OCI-LY3 (cell line): ENCODE data around the gene ZNF431.

Experiments used
- H2AFZ ChIP-seq: fragments of 200-600, 300-600 bp; shearing (Covaris generic); 2 replicates; pipeline ENCODE4 v1.6.0; 2014; ENCODE audit warnings: antibody characterized with exemption, low read depth, low read length
- H3K27ac ChIP-seq: fragments of 200-600, 300-600 bp; sonication (generic); 2 replicates; pipeline ENCODE4 v1.5.1; 2014; ENCODE audit warnings: mild to moderate bottlenecking, low read length, moderate library complexity, mixed read lengths
- H3K27me3 ChIP-seq: fragments of 200-600, 300-600 bp; sonication (generic); 2 replicates; pipeline ENCODE4 v1.6.1; 2014; ENCODE audit warnings: low read depth, low read length, mixed read lengths
- H3K36me3 ChIP-seq: fragments of 200-600, 300-600 bp; sonication (generic); replicated peaks from 2 replicates; pipeline ENCODE3; 2014; ENCODE audit warnings: low read depth, low read length, mixed read lengths
- H3K4me1 ChIP-seq: fragments of 300-600, 200-600 bp; sonication (generic); 2 replicates; pipeline ENCODE4 v1.6.1; 2014; ENCODE audit warnings: low read length, mixed read lengths
- H3K4me2 ChIP-seq: fragments of 200-600, 300-600 bp; sonication (generic); 2 replicates; pipeline ENCODE4 v1.6.1; 2014; ENCODE audit warnings: low read length, mixed read lengths
- H3K4me3 ChIP-seq: fragments of 300-600, 200-600 bp; sonication (generic); 2 replicates; pipeline ENCODE4 v1.5.1; 2014; ENCODE audit warnings: antibody characterized with exemption, mild to moderate bottlenecking, low read length, moderate library complexity
- H3K79me2 ChIP-seq: fragments of 300-600, 200-600 bp; shearing (Covaris generic); 2 replicates; pipeline ENCODE4 v1.6.1; 2014; ENCODE audit warnings: mild to moderate bottlenecking, low read length, mixed read lengths
- H3K9ac ChIP-seq: fragments of 300-600, 200-600 bp; shearing (Covaris generic); 2 replicates; pipeline ENCODE4 v1.6.0; 2014; ENCODE audit warnings: mild to moderate bottlenecking, low read length, moderate library complexity
- H3K9me3 ChIP-seq: fragments of 200-600, 300-600 bp; shearing (Covaris generic); 2 replicates; pipeline ENCODE4 v1.6.1; 2014; ENCODE audit warnings: low read length, mixed read lengths; ENCODE audit not compliant: insufficient read depth
- H4K20me1 ChIP-seq: fragments of 200-600, 300-600 bp; sonication (generic); 2 replicates; pipeline ENCODE4 v1.6.1; 2016; ENCODE audit warnings: low read length, mixed read lengths; ENCODE audit not compliant: insufficient read depth
- EZH2phosphoT487 ChIP-seq: fragments of 200-600 bp; shearing (Covaris generic); IDR thresholded peaks from 2 replicates; pipeline ENCODE4 v1.6.1; 2018; ENCODE audit warnings: antibody characterized with exemption, mixed run types, low read depth
- TF ChIP-seq, protein P1 (sequence below): fragments of 200-600, 300-600 bp; sonication (generic); IDR thresholded peaks from 2 replicates; pipeline ENCODE4 v1.5.1; 2014; ENCODE audit warnings: antibody characterized with exemption, low read length, low read depth

ZNF431 gene

GRCh38 chr19:21158523-21159135 is 16.8 kb downstream of the ZNF431 start:
- H3K4me3 ChIP-seq, result no peak overlapping the region
- H3K9me3 ChIP-seq, result no peaks in the 10 kb centered on the region
- H2AFZ ChIP-seq, result no peak overlapping the region
- H3K9ac ChIP-seq, result no peak overlapping the region
- no peaks in the 10 kb centered on the region; the same call in 1 of the 2 replicates for H4K20me1 ChIP-seq
- H3K79me2 ChIP-seq, result peaks cover 87% of the 10 kb centered on the region
- H3K27ac ChIP-seq, result no peak overlapping the region
- H3K27me3 ChIP-seq, result no peaks in the 10 kb centered on the region
- H3K36me3 ChIP-seq, result peaks cover 57% of the 10 kb centered on the region
- H3K4me2 ChIP-seq, result no peak overlapping the region
- no peaks in the 10 kb centered on the region for H3K4me1 ChIP-seq
- TF ChIP-seq, protein P1, sequence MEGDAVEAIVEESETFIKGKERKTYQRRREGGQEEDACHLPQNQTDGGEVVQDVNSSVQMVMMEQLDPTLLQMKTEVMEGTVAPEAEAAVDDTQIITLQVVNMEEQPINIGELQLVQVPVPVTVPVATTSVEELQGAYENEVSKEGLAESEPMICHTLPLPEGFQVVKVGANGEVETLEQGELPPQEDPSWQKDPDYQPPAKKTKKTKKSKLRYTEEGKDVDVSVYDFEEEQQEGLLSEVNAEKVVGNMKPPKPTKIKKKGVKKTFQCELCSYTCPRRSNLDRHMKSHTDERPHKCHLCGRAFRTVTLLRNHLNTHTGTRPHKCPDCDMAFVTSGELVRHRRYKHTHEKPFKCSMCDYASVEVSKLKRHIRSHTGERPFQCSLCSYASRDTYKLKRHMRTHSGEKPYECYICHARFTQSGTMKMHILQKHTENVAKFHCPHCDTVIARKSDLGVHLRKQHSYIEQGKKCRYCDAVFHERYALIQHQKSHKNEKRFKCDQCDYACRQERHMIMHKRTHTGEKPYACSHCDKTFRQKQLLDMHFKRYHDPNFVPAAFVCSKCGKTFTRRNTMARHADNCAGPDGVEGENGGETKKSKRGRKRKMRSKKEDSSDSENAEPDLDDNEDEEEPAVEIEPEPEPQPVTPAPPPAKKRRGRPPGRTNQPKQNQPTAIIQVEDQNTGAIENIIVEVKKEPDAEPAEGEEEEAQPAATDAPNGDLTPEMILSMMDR, result no peak
- TF ChIP-seq EZH2phosphoT487, result no peak

DNA sequence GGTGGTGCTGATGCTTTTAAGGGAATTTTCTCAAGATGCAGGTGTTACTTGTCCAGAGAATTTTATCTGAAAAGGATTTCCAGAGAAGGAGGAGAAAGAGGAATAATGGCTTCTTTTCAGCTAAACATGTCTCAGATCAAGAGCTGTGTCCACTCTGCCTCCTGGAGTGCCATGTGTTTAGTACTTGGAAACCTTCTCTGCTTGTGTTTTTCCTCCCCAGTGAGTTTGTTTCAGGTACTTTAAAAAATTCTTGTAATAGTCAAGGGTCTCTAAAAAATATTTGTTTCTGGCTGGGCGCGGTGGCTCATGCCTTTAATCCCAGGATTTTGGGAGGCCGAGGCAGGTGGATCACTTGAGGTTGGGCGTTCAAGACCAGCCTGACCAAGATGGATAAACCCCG is 22.7 kb downstream of the ZNF431 start:
- H3K27ac ChIP-seq, result no peak overlapping the region
- H3K4me2 ChIP-seq, result no peak overlapping the region
- H2AFZ ChIP-seq, result no peak overlapping the region
- TF ChIP-seq EZH2phosphoT487, result no peak
- TF ChIP-seq, protein P1, result no peak
- peaks cover 40% of the 10 kb centered on the region for H3K36me3 ChIP-seq
- H3K79me2 ChIP-seq, result peaks cover 53% of the 10 kb centered on the region
- H4K20me1 ChIP-seq, result no peaks in the 10 kb centered on the region
- no peaks in the 10 kb centered on the region for H3K4me1 ChIP-seq
- no peak overlapping the region for H3K9ac ChIP-seq
- no peaks in the 10 kb centered on the region for H3K9me3 ChIP-seq
- H3K4me3 ChIP-seq, result no peak overlapping the region
- no peaks in the 10 kb centered on the region for H3K27me3 ChIP-seq

DNA sequence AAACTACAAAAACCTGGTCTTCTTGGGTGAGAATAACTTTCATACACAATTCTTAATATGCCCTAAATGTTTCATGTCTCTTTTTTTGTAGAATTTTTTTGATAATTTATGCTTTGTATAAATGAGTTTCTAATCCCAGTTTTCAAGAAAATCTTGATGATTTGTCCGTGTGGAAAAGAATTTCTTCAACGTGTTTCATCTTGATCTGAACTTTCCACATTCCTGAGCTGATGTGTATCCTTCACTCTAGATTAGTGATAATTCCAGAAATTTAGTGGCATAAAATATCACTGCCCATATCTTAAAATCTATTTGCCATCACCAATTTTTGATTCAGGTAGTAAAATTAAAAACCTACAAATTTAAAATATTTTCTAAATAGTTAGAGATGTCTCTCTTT is 24.6 kb downstream of the ZNF431 start:
- Histone ChIP-seq H3K79me2 (peaks cover 38% of the 10 kb centered on the region), H3K27ac (no peak overlapping the region), H3K27me3 (no peaks in the 10 kb centered on the region), H2AFZ (no peak overlapping the region), H3K36me3 (peaks cover 46% of the 10 kb centered on the region), H3K9ac (no peak overlapping the region), H3K4me1 (no peaks in the 10 kb centered on the region), H4K20me1 (no peaks in the 10 kb centered on the region), H3K4me3 (no peak overlapping the region), H3K9me3 (no peaks in the 10 kb centered on the region), H3K4me2 (no peak overlapping the region)
- TF ChIP-seq, protein P1, result no peak
- TF ChIP-seq EZH2phosphoT487, result no peak

GRCh38 chr19:21197590-21198295 is 55.9 kb downstream of the ZNF431 start:
- Histone ChIP-seq H3K4me2 (no peak overlapping the region), H3K4me3 (no peak overlapping the region), H3K27ac (no peak overlapping the region), H3K27me3 (no peaks in the 10 kb centered on the region), H3K79me2 (no peaks in the 10 kb centered on the region), H2AFZ (no peak overlapping the region), H3K36me3 (no peaks in the 10 kb centered on the region), H4K20me1 (no peaks in the 10 kb centered on the region), H3K4me1 (no peaks in the 10 kb centered on the region), H3K9ac (no peak overlapping the region), H3K9me3 (no peaks in the 10 kb centered on the region)
- TF ChIP-seq, protein P1, result no peak
- TF ChIP-seq EZH2phosphoT487, result no peak
